Measurements from ENCODE around the gene AHCYL2.
A peak's percentile ranks its signal among the peaks of the same experiment; 100 is the strongest.

AHCYL2 gene

GRCh38 chr7:129373651-129374428 is 149.0 kb downstream of the AHCYL2 start:
- DNase-seq: no peak
- Histone ChIP-seq H3K4me1 (ENCODE audit: control insufficient read depth, insufficient read depth, low read length, poor library complexity, severe bottlenecking) (no peaks in the 10 kb centered on the region), H3K27ac (ENCODE audit: insufficient read depth, low read length, poor library complexity, severe bottlenecking) (no peak overlapping the region), H3K36me3 (ENCODE audit: control insufficient read depth, insufficient read depth, low read length) (no peaks in the 10 kb centered on the region), H3K9me3 (ENCODE audit: control insufficient read depth, low read length) (no peaks in the 10 kb centered on the region), H3K4me3 (ENCODE audit: insufficient read depth, low read depth, low read length, poor library complexity, severe bottlenecking) (no peak overlapping the region), H3K27me3 (replicated peaks; ENCODE audit: control insufficient read depth, insufficient read depth, low read length, poor library complexity, severe bottlenecking) (no peaks in the 10 kb centered on the region)

GRCh38 chr7:129375141-129375938 is 150.5 kb downstream of the AHCYL2 start:
- H3K27me3 ChIP-seq (replicated peaks; ENCODE audit: control insufficient read depth, insufficient read depth, low read length, poor library complexity, severe bottlenecking): no peaks in the 10 kb centered on the region

DNA sequence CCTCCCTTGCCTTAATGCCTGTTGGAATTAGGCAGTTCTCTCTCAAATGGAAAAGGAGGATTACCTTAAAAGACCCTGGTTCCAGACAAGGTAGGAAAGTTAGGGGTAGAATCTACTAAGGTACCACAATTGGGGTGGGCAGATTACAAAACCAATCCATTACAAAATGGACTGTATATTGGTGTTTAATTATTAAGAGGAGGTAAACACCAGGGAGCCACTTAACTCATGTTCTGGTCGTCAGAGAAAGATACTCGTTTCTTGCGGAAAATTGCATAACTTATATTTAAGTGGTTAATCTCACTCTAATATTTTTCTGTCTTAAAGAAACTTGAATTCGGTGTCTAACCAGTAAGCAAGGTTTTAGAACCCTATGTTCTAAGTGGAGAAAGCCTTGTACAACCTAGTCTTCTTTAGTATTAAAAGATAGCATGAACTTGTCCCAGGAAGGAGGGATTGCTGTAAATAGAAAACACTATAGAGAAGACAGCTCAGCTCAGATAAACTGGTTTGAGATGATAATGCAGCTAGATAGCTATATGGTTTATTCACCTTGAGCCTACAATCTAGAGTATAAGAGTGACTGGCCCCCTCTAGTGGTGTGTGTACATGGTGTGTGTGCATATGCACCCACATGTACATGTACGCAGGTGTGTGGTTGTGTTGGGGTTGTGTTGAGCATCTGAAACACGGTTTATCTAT is 151.4 kb downstream of the AHCYL2 start:
- H3K4me1 ChIP-seq (ENCODE audit: control insufficient read depth, insufficient read depth, low read length, poor library complexity, severe bottlenecking): no peaks in the 10 kb centered on the region

More at GRCh38 chr7:129375141-129375938, 150.5 kb downstream of the AHCYL2 start:
- Histone ChIP-seq H3K4me3 (ENCODE audit: insufficient read depth, low read depth, low read length, poor library complexity, severe bottlenecking) (no peak overlapping the region), H3K36me3 (ENCODE audit: control insufficient read depth, insufficient read depth, low read length) (peaks cover 3% of the 10 kb centered on the region), H3K4me1 (ENCODE audit: control insufficient read depth, insufficient read depth, low read length, poor library complexity, severe bottlenecking) (no peaks in the 10 kb centered on the region), H3K27ac (ENCODE audit: insufficient read depth, low read length, poor library complexity, severe bottlenecking) (no peak overlapping the region), H3K9me3 (ENCODE audit: control insufficient read depth, low read length) (no peaks in the 10 kb centered on the region)
- DNase-seq: no peak

GRCh38 chr7:129376778-129377700 is 152.2 kb downstream of the AHCYL2 start:
- Histone ChIP-seq H3K27me3 (replicated peaks; ENCODE audit: control insufficient read depth, insufficient read depth, low read length, poor library complexity, severe bottlenecking) (no peaks in the 10 kb centered on the region), H3K4me3 (ENCODE audit: insufficient read depth, low read depth, low read length, poor library complexity, severe bottlenecking) (no peak overlapping the region), H3K27ac (ENCODE audit: insufficient read depth, low read length, poor library complexity, severe bottlenecking) (no peak overlapping the region), H3K9me3 (ENCODE audit: control insufficient read depth, low read length) (no peaks in the 10 kb centered on the region), H3K4me1 (ENCODE audit: control insufficient read depth, insufficient read depth, low read length, poor library complexity, severe bottlenecking) (no peaks in the 10 kb centered on the region), H3K36me3 (ENCODE audit: control insufficient read depth, insufficient read depth, low read length) (peaks cover 3% of the 10 kb centered on the region)
- DNase-seq: no peak

More for the DNA sequence above, 151.4 kb downstream of the AHCYL2 start:
- no peak overlapping the region for H3K27ac ChIP-seq (ENCODE audit: insufficient read depth, low read length, poor library complexity, severe bottlenecking)
- H3K9me3 ChIP-seq (ENCODE audit: control insufficient read depth, low read length): no peaks in the 10 kb centered on the region
- no peak overlapping the region for H3K4me3 ChIP-seq (ENCODE audit: insufficient read depth, low read depth, low read length, poor library complexity, severe bottlenecking)
- DNase-seq: peak in 1 of 3 donors; percentile 7
- peaks cover 3% of the 10 kb centered on the region for H3K36me3 ChIP-seq (ENCODE audit: control insufficient read depth, insufficient read depth, low read length)
- H3K27me3 ChIP-seq (replicated peaks; ENCODE audit: control insufficient read depth, insufficient read depth, low read length, poor library complexity, severe bottlenecking): no peaks in the 10 kb centered on the region

- Histone ChIP-seq H3K27me3 (replicated peaks; ENCODE audit: control insufficient read depth, insufficient read depth, low read length, poor library complexity, severe bottlenecking) (no peaks in the 10 kb centered on the region), H3K4me1 (ENCODE audit: control insufficient read depth, insufficient read depth, low read length, poor library complexity, severe bottlenecking) (no peaks in the 10 kb centered on the region), H3K27ac (ENCODE audit: insufficient read depth, low read length, poor library complexity, severe bottlenecking) (no peak overlapping the region), H3K36me3 (ENCODE audit: control insufficient read depth, insufficient read depth, low read length) (peaks cover 3% of the 10 kb centered on the region), H3K4me3 (ENCODE audit: insufficient read depth, low read depth, low read length, poor library complexity, severe bottlenecking) (no peak overlapping the region), H3K9me3 (ENCODE audit: control insufficient read depth, low read length) (no peaks in the 10 kb centered on the region)
- no peak for DNase-seq
Measured at GRCh38 chr7:129381710-129382484, 157.1 kb downstream of the AHCYL2 start.

GRCh38 chr7:129383542-129384132 is 158.8 kb downstream of the AHCYL2 start:
- Histone ChIP-seq H3K9me3 (ENCODE audit: control insufficient read depth, low read length) (no peaks in the 10 kb centered on the region), H3K27me3 (replicated peaks; ENCODE audit: control insufficient read depth, insufficient read depth, low read length, poor library complexity, severe bottlenecking) (no peaks in the 10 kb centered on the region), H3K36me3 (ENCODE audit: control insufficient read depth, insufficient read depth, low read length) (peaks cover 5% of the 10 kb centered on the region), H3K4me3 (ENCODE audit: insufficient read depth, low read depth, low read length, poor library complexity, severe bottlenecking) (no peak overlapping the region), H3K27ac (ENCODE audit: insufficient read depth, low read length, poor library complexity, severe bottlenecking) (no peak overlapping the region), H3K4me1 (ENCODE audit: control insufficient read depth, insufficient read depth, low read length, poor library complexity, severe bottlenecking) (no peaks in the 10 kb centered on the region)
- no peak for DNase-seq

- Histone ChIP-seq H3K4me3 (ENCODE audit: insufficient read depth, low read depth, low read length, poor library complexity, severe bottlenecking) (no peak overlapping the region), H3K9me3 (ENCODE audit: control insufficient read depth, low read length) (no peaks in the 10 kb centered on the region), H3K27me3 (replicated peaks; ENCODE audit: control insufficient read depth, insufficient read depth, low read length, poor library complexity, severe bottlenecking) (no peaks in the 10 kb centered on the region), H3K27ac (ENCODE audit: insufficient read depth, low read length, poor library complexity, severe bottlenecking) (no peak overlapping the region), H3K36me3 (ENCODE audit: control insufficient read depth, insufficient read depth, low read length) (peaks cover 14% of the 10 kb centered on the region), H3K4me1 (ENCODE audit: control insufficient read depth, insufficient read depth, low read length, poor library complexity, severe bottlenecking) (no peaks in the 10 kb centered on the region)
- DNase-seq: no peak
Measured at GRCh38 chr7:129385116-129385515, 160.3 kb downstream of the AHCYL2 start.

DNA sequence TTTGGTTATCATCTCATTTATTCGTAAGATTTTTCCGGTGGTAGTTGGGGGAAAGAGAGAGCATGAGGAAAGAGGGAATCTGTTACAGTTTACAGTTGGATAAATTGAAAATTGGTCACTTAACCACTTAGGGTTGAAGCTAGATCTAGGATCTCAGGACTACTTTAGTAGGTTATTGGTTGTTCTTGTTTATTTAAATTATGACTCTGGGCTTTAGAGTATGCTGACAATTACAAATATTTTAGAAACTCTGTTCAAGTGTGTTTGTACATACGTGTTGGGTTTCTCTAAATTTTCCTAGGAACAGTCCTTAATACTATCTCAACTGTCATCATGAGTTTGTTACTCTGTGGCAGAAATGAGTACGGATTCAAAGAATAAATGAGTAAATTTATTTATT is 160.8 kb downstream of the AHCYL2 start:
- Histone ChIP-seq H3K4me1 (ENCODE audit: control insufficient read depth, insufficient read depth, low read length, poor library complexity, severe bottlenecking) (no peaks in the 10 kb centered on the region), H3K27ac (ENCODE audit: insufficient read depth, low read length, poor library complexity, severe bottlenecking) (no peak overlapping the region), H3K9me3 (ENCODE audit: control insufficient read depth, low read length) (no peaks in the 10 kb centered on the region), H3K4me3 (ENCODE audit: insufficient read depth, low read depth, low read length, poor library complexity, severe bottlenecking) (no peak overlapping the region), H3K36me3 (ENCODE audit: control insufficient read depth, insufficient read depth, low read length) (peaks cover 18% of the 10 kb centered on the region), H3K27me3 (replicated peaks; ENCODE audit: control insufficient read depth, insufficient read depth, low read length, poor library complexity, severe bottlenecking) (no peaks in the 10 kb centered on the region)
- DNase-seq: no peak

All from effector memory CD4-positive, alpha-beta T cell (primary cell).